ENCODE results near the gene DCN. TPM values are rescaled to one million over a fixed set of nuclear protein-coding genes. Genes with fewer than 3 reads are reported as not detected.
"Not testable (repeated sequence)": the region's sequence is repeated elsewhere in the genome, so short reads cannot be mapped to it uniquely, and the experiment has no call there.

The DCN gene
- total RNA-seq (2014; rRNA removed; shearing (Covaris generic); ENCODE audit: low replicate concordance) = not detected in 2 replicates

- in situ Hi-C loops (cut with HindIII; ENCODE audit: low pct_unique_long_range_greater_than_20kb, low sequenced_read_pairs) = no loop called here
- DNase-seq (ENCODE audit: low read depth) = no peak
Observed at GRCh38 chr12:91182636-91183455, at the start of gene DCN. DCN (minus strand) TSS chr12:91182817; CDS start chr12:91178552, 4,265 bp downstream.

- no peak for DNase-seq (ENCODE audit: low read depth)
- in situ Hi-C loops (cut with HindIII; ENCODE audit: low pct_unique_long_range_greater_than_20kb, low sequenced_read_pairs) = no loop called here
Observed at GRCh38 chr12:91230841-91231240, 48.2 kb upstream of the DCN start.

GRCh38 chr12:91226951-91227350, 44.3 kb upstream of the DCN start:
- in situ Hi-C loops (cut with HindIII; ENCODE audit: low pct_unique_long_range_greater_than_20kb, low sequenced_read_pairs) = no loop called here
- DNase-seq (ENCODE audit: low read depth) = no peak

GRCh38 chr12:91225316-91225715, 42.7 kb upstream of the DCN start:
- no peak for DNase-seq (ENCODE audit: low read depth)
- in situ Hi-C loops (cut with HindIII; ENCODE audit: low pct_unique_long_range_greater_than_20kb, low sequenced_read_pairs) = no loop called here

GRCh38 chr12:91224401-91224800, 41.8 kb upstream of the DCN start:
- no peak for DNase-seq (ENCODE audit: low read depth)
- in situ Hi-C loops (cut with HindIII; ENCODE audit: low pct_unique_long_range_greater_than_20kb, low sequenced_read_pairs) = no loop called here

- in situ Hi-C loops (cut with HindIII; ENCODE audit: low pct_unique_long_range_greater_than_20kb, low sequenced_read_pairs) = no loop called here
- DNase-seq (ENCODE audit: low read depth) = no peak
Observed at GRCh38 chr12:91222746-91223145, 40.1 kb upstream of the DCN start.

- in situ Hi-C loops (cut with HindIII; ENCODE audit: low pct_unique_long_range_greater_than_20kb, low sequenced_read_pairs) = no loop called here
Observed at GRCh38 chr12:91219919-91220318, 37.3 kb upstream of the DCN start.

GRCh38 chr12:91219511-91219910, 36.9 kb upstream of the DCN start:
- no peak for DNase-seq (ENCODE audit: low read depth)
- in situ Hi-C loops (cut with HindIII; ENCODE audit: low pct_unique_long_range_greater_than_20kb, low sequenced_read_pairs) = no loop called here

More at GRCh38 chr12:91219919-91220318, 37.3 kb upstream of the DCN start:
- no peak for DNase-seq (ENCODE audit: low read depth)

GRCh38 chr12:91216871-91217270, 34.3 kb upstream of the DCN start:
- peak; percentile 42 for DNase-seq (ENCODE audit: low read depth)
- in situ Hi-C loops (cut with HindIII; ENCODE audit: low pct_unique_long_range_greater_than_20kb, low sequenced_read_pairs) = no loop called here

GRCh38 chr12:91215940-91216454, 33.4 kb upstream of the DCN start:
- DNase-seq (ENCODE audit: low read depth) = peak; percentile 86
- in situ Hi-C loops (cut with HindIII; ENCODE audit: low pct_unique_long_range_greater_than_20kb, low sequenced_read_pairs) = no loop called here

GRCh38 chr12:91211866-91212265, 29.2 kb upstream of the DCN start:
- in situ Hi-C loops (cut with HindIII; ENCODE audit: low pct_unique_long_range_greater_than_20kb, low sequenced_read_pairs) = no loop called here
- DNase-seq (ENCODE audit: low read depth) = no peak

- in situ Hi-C loops (cut with HindIII; ENCODE audit: low pct_unique_long_range_greater_than_20kb, low sequenced_read_pairs) = no loop called here
- DNase-seq (ENCODE audit: low read depth) = no peak
Observed at GRCh38 chr12:91210618-91211017, 28.0 kb upstream of the DCN start.

- in situ Hi-C loops (cut with HindIII; ENCODE audit: low pct_unique_long_range_greater_than_20kb, low sequenced_read_pairs) = no loop called here
- DNase-seq (ENCODE audit: low read depth) = no peak
Observed at GRCh38 chr12:91210144-91210543, 27.5 kb upstream of the DCN start.

- in situ Hi-C loops (cut with HindIII; ENCODE audit: low pct_unique_long_range_greater_than_20kb, low sequenced_read_pairs); DNase-seq (ENCODE audit: low read depth): not testable (repeated sequence)
Observed at GRCh38 chr12:91207301-91207700, 24.7 kb upstream of the DCN start.

GRCh38 chr12:91205811-91206210, 23.2 kb upstream of the DCN start:
- no peak for DNase-seq (ENCODE audit: low read depth)
- in situ Hi-C loops (cut with HindIII; ENCODE audit: low pct_unique_long_range_greater_than_20kb, low sequenced_read_pairs) = no loop called here

- in situ Hi-C loops (cut with HindIII; ENCODE audit: low pct_unique_long_range_greater_than_20kb, low sequenced_read_pairs) = no loop called here
Observed at GRCh38 chr12:91204421-91204820, 21.8 kb upstream of the DCN start.

GRCh38 chr12:91203610-91204009, 21.0 kb upstream of the DCN start:
- no peak for DNase-seq (ENCODE audit: low read depth)
- in situ Hi-C loops (cut with HindIII; ENCODE audit: low pct_unique_long_range_greater_than_20kb, low sequenced_read_pairs) = no loop called here

More at GRCh38 chr12:91204421-91204820, 21.8 kb upstream of the DCN start:
- no peak for DNase-seq (ENCODE audit: low read depth)

GRCh38 chr12:91202390-91202789, 19.8 kb upstream of the DCN start:
- in situ Hi-C loops (cut with HindIII; ENCODE audit: low pct_unique_long_range_greater_than_20kb, low sequenced_read_pairs) = no loop called here
- DNase-seq (ENCODE audit: low read depth) = no peak

GRCh38 chr12:91196436-91196835, 13.8 kb upstream of the DCN start:
- in situ Hi-C loops (cut with HindIII; ENCODE audit: low pct_unique_long_range_greater_than_20kb, low sequenced_read_pairs) = no loop called here

GRCh38 chr12:91194500-91194899, 11.9 kb upstream of the DCN start:
- in situ Hi-C loops (cut with HindIII; ENCODE audit: low pct_unique_long_range_greater_than_20kb, low sequenced_read_pairs) = no loop called here
- DNase-seq (ENCODE audit: low read depth) = no peak

More at GRCh38 chr12:91196436-91196835, 13.8 kb upstream of the DCN start:
- no peak for DNase-seq (ENCODE audit: low read depth)

Data from Caki2 (cell line).